ENCODE measurements around the gene PIAS4. TPM values are rescaled to one million over a fixed set of nuclear protein-coding genes. Genes with fewer than 3 reads are reported as not detected.

PIAS4 gene
- total RNA-seq, 1 experiment from 2014 or later, result 31.5 TPM

DNA sequence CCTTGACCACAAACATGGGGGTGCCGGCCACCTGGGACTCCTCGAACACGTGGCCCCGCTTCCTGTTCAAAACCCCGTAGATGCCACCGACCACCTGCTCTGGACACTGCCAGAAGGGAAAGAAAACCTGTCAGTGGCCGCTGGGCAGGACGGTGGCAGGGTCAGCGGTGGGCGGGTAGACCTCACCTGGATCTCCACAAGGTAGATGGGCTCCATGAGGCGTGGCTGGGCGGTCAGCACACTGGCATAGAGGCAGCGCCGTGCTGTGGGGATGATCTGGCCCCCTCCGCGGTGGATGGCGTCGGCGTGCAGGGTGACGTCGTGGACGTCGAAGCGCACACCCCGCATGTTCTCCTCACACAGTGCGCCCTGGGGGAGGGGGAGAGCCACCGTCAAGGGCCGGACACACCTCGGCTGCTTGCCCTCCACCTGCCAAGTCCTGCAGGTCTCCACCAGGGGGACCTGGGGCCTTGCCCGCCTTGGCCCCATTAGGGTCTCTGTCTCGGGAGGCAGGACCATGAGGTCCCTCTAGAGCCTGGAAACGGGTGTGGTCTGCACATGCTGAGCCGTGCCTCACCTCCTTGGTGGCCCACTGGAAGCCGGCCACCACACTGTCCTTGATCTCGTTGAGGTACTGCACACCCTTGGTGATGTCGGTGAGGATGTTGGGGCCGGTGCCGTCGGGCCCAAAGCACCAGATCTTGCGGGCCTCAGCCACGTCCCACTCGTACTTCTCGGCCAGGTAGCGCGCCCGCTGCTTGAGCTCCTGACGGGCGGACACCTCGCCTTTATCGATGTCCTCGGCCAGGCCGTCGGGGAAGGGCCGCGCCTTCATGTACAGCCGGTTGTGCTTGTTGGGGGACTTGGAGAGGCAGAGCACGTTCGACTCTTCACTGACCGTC lies 30.0 kb upstream of the PIAS4 start:
- peak; percentile 13 for DNase-seq (ENCODE audit: low read depth)

DNA sequence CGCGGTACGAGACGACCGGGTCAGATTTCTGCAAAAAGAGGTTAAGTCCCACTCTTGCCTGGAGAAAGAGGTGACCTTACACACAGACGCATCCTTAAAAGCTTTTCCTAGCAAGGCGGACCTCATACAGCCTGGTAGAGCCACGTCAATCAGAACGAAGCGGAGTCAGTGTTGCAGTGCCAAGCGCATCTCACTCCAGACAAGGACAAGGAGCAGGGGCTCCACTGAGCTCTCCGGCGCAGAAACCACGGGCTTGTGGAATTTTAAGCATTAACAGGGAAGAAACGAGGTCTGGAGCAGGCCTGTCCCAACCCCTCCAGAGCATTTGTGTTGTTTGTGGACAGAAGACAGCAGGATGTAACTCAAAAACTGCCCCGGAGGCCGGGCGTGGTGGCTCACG lies 29.4 kb upstream of the PIAS4 start:
- no peak for DNase-seq (ENCODE audit: low read depth)

DNA sequence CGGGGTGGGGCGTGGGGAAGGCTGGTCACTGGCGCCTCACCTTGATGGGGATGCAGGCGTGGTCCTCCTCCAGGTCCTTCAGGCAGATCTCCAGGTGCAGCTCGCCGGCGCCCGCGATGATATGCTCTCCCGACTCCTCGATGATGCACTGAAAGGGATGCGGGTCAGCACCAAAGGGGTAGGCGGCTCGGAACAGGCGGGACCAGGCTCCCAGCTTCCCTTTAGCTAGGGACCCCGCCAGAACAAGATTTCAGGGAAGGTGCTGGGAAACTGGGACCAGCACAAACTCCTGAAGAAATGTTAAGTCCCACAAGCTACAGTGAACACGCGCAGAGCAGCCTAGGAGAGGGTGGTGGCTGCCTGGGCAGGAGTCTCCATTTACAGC lies 28.3 kb upstream of the PIAS4 start:
- DNase-seq (ENCODE audit: low read depth), result peak; percentile 14

DNA sequence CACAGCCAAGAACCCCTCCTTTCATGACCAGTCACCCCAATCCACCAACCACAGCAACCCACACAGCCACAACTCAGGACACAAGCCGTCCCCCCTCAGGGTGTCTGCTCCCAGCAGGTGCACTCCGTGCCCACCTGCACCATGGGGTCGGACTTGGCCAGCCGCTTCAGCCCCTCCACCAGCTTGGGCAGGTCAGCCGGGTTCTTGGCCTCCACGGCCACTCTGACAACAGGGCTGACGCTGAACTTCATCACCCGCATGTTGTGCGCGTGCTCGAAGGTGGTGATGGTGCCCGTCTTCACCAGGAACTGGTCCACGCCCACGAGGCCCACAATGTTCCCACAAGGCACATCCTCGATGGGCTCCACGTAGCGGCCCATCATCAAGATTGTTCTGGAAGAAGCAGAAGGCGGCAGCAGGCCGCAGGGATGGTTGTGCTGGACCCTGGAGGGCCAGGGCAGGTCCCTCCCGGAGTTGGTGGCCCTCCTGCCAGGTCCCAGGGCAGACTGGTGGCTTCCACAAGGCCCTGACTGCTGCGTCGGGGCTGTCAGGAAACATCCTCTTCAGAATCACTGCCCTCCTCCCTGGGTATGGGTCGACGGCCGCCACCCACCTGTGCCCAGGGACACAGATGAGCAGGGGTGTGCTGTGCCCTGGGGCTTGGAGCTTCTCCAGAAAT lies 27.7 kb upstream of the PIAS4 start:
- peak; percentile 14 for DNase-seq (ENCODE audit: low read depth)

DNA sequence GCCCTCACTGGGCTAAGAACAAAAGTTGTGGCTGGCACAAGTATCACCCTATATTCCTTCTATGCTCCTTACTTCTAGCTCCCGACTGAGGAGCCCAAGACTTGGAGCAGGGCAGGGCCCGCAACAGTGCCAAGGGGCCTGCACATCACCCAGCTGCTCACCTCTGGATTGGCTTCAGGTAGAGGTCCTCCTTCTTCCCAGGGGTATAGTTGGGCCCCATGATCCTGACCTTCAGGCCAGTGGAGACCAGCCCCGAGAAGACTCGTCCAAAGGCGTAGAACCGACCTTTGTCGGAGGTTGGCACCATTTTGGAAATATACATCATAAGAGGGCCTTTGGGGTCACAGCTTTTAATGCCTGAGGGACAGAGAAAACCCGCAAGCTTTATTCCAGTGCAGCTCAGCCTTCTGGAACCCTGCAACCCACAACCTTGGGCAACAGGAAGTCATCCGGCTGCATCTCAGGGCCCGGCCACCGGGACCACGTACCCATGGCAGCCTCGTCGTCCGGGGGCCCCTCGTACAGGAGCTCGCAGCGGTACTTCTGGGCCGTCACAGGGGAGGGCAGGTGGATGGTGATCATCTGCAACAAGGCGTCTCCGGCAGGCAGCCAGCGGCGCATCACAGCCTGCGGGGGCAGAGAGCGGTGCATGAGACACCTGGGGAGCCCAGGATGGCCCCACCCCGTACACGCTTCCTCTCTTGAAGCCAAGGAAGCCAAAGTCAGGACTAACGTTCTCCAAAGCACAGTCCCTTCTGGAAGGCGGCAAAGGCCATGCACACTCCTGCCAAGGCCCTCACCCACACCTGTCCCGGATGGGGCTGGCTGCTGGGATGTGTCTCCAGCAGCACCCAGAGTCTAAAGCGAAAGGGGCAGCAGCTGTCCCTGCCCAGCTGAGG lies 26.9 kb upstream of the PIAS4 start:
- peak; percentile 7 for DNase-seq (ENCODE audit: low read depth)

DNA sequence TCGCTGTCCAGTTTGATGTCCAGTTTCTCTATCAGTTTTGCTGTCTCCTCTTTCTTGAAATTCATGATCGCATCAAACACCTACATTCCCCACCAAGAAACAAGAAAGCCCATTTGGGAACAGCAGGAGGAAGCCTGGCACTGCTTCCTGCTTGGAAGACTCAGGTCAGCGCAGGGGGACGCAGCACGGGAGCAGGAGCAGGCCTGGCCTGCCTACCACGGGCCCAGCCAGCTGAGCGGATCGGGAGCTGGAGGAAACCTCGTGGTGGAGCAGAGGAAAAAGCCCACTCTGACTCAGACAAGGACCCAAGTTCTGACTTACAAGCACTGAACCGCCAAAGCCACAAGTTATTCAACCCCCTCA lies 26.2 kb upstream of the PIAS4 start:
- DNase-seq (ENCODE audit: low read depth), result peak; percentile 9

DNA sequence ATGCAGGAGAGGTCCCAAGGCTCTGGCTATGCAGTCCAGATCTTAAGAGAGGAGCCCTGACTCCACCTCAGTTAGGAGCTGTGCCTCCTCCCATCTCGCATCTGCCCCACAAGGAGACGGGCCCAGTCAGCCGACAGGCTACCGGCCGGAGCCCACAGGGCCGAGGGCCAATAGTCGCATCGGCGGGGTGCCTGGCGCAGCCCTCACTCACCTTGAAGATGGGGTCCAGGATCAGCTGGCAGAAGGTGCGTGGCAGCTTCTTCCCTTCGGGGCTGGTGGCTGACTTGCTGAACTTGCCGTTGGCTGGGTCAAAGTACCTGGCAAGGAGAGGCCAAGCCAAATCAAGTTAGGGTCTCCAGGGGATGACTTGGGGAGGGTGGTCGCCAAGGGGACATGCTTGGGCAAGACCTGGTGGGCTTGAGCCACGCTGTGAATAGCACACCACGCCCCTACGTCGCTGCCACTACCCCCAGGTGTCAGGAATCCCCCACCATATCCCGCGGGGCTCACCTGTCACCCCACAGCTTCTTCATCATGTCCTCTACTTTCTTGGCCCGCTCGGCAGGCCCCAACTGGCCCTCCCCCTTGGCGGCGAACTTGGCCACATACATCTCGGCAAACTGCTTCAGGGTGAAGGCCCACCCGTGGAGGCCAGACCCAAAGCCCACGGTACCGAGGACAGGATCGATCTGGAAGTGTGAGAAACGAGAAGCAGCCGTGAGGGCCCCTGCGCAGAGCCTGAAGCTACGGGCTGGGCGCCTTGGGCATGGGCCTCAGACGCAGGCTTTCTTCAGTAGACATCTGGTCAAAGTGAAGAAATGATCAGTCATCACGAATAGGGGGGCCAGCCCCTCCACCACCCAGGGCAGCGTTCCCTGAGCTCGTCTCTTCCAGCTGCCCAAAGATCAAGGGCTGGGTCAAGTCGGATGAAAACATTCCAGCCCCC lies 25.5 kb upstream of the PIAS4 start:
- DNase-seq (ENCODE audit: low read depth), result no peak

DNA sequence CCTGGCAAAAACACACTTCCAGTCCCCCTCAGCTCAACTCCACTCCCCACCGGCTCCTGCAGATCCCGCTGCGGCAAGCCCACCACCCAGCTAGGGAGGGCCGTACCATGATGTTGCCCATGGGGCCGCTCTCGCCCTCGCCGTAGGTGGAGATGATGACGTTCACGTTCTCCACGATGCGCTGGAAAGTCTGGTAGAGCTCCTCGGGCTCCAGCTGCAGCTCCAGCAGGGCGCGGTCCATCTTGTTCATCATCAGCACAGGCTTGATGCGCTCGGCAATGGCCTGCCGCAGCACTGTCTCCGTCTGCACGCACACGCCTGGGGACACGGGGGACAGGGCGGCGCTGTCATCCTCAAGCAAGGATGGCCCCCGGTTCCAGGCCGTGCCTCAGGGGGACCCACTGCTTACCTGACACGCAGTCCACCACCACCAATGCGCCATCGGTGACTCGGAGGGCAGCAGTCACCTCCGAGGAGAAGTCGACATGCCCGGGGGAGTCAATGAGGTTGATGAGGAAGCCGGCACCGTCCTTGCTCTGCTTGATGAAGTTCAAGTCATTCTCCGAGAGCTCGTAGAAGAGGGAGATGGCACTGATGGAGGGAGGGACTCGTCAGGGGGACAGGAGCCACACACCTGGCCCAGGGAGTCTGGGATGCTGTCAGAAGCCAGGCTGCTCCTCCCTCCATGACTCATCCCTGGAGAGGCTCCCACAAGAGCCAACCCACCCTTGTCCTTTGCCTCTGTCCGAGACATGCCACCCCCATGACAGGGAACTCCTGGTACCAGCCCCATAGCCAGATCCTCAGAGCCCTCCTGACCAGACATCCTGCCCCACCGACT lies 24.6 kb upstream of the PIAS4 start:
- peak; percentile 71 for DNase-seq (ENCODE audit: low read depth)

DNA sequence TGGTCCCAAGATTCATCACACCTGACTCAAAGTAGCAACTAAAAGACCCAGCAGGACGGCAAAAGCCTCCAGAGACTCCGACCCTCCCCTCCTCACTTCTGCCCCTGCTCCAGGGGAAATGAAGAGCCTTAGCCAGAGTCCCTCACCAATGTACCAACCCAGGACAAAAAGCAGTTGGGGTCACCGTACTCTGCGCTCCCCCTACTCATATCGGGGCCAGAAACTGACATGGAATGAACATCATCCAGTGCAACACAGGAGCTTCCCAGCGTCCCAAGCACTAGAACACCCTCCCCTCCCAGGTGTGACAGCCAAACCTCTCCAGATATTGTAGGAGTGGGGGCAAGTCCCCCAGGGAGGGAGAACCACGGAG lies 24.0 kb upstream of the PIAS4 start:
- DNase-seq (ENCODE audit: low read depth), result no peak

DNA sequence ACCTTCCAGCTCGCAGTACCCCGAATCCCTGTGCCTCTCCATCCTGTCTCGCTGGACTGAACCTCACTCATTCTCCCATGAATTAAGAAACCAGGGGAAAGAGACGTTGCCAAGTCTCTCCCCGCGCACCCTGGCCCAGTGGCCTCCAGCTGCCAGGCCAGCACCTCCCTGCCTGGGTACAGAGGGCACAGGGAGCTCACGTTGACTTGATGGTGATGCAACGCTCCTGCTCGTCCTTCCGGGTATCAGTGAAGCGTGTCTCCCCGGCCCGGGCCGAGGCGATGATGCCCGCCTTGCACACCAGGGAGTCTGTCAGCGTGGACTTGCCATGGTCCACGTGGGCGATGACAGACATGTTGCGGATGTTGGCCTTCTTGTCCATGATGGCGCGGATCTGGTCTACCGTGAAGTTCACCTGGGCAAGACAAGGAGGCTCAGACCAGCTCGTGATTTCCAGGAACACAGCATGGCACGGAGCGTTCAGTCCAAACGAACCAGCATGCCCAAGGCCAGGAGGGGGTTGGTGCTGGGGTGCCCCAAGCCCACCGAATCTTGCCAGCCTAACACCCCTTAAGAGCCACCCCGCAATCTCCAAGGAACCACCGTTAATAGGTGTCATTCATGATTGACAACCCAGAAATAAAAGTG lies 23.5 kb upstream of the PIAS4 start:
- DNase-seq (ENCODE audit: low read depth), result peak; percentile 63

DNA sequence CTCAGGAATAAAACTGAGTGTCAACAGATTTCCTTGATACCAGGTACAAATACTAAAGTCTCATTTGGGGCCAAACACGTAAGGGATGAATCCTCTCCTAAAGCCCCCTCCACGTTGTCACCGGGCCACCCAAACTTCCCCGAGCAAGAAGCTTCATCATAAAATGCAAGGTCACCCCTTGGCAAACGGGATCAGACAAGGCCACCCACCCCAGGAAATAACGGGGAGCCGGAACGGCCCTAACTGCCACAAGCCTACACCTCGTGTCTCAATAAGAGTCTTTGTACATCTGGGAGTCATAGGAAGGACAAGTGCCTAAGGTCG lies 23.0 kb upstream of the PIAS4 start:
- DNase-seq (ENCODE audit: low read depth), result no peak

DNA sequence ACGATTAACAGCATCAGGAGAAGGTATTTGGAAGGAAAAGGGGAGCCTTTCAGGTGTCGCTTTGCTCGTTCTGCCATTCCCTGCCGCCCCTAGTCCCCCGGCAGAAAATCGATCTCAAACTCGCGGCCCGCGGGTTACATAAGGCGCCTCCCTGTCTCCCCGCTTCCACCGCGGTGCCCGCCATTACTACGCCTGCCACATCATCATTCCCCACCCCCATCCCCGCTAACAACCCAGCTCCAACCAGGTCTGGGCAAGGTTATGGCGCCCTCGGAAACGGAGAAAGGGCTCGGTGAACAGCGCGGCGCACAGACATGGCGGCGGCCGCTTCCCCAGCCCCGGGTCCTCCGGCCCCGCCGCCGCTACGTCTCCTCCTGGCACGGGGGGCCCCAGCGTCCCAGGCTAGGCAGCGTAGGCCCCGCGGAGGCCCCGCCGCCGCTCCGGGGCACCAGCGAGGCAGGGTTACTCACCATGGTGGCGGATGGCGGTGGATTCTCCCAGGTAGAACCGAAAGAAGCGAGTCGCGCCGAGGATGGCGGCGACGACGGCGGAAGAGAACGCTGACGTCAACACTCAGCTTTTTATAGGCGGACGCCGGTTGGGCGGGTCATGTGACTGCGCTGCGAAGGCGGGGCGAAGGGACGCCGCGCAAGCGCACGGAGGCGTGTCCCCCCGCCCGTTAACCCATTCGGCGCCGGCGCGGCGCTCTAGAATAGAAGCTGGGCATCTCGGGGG lies 22.5 kb upstream of the PIAS4 start, which contains the start of gene EEF2:
Gene EEF2, minus strand, starts transcription at position 556 of the 735 bp plus-strand sequence. Its CDS starts 83 bp downstream, at position 473.
- DNase-seq (ENCODE audit: low read depth), result peak; percentile 91

DNA sequence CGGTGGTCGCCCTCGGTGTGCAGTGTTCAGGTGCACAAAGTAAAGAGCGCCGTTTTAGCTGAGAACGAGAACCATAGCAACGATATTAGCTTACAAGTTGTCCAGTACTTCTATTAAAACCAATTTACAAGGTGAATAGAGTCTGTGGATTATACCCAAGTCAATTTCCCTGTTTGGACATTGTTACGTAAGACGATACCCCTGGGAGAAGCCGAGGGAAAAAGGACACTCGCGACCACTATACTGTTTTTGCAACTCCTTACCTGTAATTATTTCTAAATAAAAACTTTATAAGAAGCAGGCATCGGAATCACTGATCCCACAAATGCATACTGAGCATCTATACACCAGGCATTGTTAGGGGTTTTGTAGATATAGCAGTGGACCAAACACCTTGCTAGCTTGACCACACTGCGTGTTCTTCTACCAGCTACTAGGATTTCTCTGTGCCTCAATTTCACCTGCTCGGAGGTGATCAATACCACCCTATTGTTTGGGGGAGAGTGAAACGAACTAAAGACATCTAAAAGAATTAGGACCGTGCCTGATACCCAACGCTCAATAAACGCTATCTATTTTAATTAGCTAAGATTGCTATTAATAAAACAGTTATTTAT lies 21.8 kb upstream of the PIAS4 start:
- no peak for DNase-seq (ENCODE audit: low read depth)

DNA sequence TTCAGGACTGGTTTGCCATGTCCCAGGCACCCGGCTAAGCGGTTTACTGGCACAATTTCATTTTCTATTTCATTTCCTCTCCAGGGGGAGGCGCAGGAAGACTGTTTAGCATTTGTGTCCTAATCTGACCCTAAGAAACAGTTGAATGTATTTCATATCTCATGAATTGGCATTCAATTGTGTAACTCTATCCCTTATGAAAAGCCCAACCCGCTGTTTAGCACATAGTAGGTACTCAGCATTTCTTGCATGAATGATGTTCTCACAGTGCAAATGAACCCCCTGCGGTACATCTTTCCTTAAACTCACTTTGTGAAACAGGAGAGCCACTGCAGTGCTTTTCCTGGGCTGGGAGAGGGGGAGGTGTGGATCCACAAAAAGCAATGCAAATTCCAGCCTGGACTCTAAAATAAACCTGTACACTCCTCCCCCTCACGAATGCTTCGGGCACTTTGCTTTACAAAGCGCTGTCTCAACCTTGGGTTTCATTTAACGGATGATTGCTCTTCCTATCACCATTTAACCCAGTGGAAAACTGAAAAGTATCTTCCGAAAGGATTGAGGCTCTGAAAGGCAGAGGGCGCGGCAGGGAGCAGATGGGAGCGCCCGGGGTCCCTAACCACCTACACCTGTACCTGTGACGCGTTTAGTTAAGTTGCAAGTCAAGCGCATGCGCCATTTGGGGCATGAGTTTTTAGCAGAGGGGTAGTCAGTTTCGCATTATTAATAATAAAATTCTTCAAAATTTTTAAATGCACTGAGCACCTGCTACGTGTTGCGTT lies 21.1 kb upstream of the PIAS4 start:
- DNase-seq (ENCODE audit: low read depth), result peak; percentile 78

DNA sequence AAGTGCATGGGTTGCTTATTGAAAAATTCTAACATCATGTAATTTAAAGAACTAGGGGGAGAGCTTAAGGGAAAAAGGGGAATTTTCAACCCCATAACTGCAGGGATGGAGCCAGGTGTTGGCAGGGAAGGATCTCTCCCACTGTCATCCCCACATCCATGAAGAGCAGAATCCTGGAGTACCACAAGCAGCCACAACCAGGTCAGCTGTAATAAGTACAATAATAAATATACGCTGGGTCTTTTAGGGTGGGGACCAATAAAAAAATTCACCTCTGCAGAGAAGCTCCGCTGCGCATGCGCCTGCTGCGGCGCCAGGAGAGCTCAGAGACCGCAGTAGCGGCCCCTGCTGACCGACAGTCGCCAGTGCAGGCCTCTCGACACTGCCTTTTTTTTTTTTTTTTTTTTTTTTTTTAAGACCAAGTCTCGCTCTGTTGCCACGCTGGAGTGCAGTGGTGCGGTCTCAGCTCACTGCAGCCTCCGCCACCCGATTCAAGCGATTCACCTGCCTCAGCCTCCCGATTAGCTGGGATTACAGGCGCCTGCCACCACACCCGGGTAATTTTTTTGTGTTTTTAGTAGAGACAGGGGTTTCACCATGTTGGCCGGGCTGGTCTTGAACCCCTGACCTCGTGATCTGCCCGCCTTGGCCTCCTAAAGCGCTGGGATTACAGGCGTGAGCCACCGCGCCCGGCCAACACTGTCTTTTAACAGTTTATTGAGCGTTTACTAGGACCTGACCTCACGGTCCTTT lies 19.7 kb upstream of the PIAS4 start:
- DNase-seq (ENCODE audit: low read depth), result peak; percentile 90

DNA sequence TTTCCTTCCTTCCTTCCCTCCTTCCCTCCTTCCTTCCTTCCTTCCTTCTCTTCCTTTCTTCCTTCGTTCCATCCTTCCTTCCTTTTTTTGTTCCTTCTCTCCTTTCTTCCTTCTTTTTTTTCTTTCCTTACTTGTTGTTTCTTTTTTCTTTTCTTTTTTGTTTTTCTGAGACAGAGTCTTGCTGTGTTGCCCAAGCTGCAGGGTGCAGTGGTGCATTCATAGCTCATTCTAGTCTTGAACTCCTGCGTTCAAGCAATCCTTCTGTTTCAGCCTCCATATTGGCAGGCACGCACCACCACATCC lies 16.8 kb upstream of the PIAS4 start:
- no peak for DNase-seq (ENCODE audit: low read depth)

DNA sequence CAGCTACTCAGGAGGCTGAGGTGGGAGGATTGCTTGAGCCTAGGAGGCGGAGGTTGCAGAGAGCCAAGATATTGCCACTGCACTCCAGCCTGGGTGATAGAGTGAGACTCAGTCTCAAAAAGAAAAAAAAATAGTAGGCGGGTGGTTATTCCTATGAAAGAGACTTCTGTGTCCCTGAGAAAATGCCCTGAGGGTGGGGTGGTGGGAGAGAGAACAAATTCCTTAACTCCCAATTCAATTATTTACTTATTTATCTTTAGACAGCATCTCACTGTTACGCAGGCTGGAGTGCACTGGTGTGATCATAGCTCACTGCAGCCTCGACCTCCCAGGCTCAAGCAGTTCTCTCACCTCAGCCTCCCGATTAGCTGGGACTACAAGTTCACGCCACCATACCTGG lies 11.9 kb upstream of the PIAS4 start:
- no peak for DNase-seq (ENCODE audit: low read depth)
